OCI-LY1 (cell line): ENCODE measurements around the gene IFI44L.

ENCODE experiments used
- H2AFZ ChIP-seq: fragments of 200-600 bp; sonication (generic), shearing (Covaris generic); 2 replicates; pipeline ENCODE4 v1.6.0; 2014; ENCODE audit warnings: antibody characterized with exemption, mild to moderate bottlenecking, low read length
- H3F3A ChIP-seq: fragments of 200-600 bp; sonication (generic), shearing (Covaris generic); 2 replicates; pipeline ENCODE4 v1.6.0; 2014; ENCODE audit warnings: mild to moderate bottlenecking, antibody characterized with exemption, low read length, moderate library complexity; ENCODE audit not compliant: insufficient read depth
- H3K27ac ChIP-seq: fragments of 200-600 bp; sonication (generic); 2 replicates; pipeline ENCODE4 v1.5.1; 2014; ENCODE audit warnings: low read length, mixed run types, mild to moderate bottlenecking, low read depth; ENCODE audit not compliant: poor library complexity, severe bottlenecking
- H3K27me3 ChIP-seq: fragments of 200-600 bp; sonication (generic); 2 replicates; pipeline ENCODE4 v1.6.0; 2014; ENCODE audit warnings: antibody characterized with exemption, mild to moderate bottlenecking, low read length, moderate library complexity; ENCODE audit not compliant: insufficient read depth
- H3K36me3 ChIP-seq: fragments of 200-600 bp; sonication (generic); 2 replicates; pipeline ENCODE4 v1.6.1; 2014; ENCODE audit warnings: mild to moderate bottlenecking, antibody characterized with exemption, low read length, moderate library complexity, mixed read lengths; ENCODE audit not compliant: insufficient read depth
- H3K4me1 ChIP-seq: fragments of 200-600 bp; sonication (generic); 2 replicates; pipeline ENCODE4 v1.5.1; 2014; ENCODE audit warnings: mild to moderate bottlenecking, low read length, moderate library complexity; ENCODE audit not compliant: insufficient read depth, severe bottlenecking
- H3K4me2 ChIP-seq: fragments of 200-600 bp; sonication (generic), shearing (Covaris generic); 2 replicates; pipeline ENCODE4 v1.6.1; 2014; ENCODE audit warnings: low read length
- H3K4me3 ChIP-seq: fragments of 200-600 bp; sonication (generic); 2 replicates; pipeline ENCODE4 v1.5.1; 2014; ENCODE audit warnings: low read length, low read depth, mild to moderate bottlenecking, mixed read lengths; ENCODE audit not compliant: poor library complexity, severe bottlenecking
- H3K79me2 ChIP-seq: fragments of 200-600 bp; shearing (Covaris generic); 2 replicates; pipeline ENCODE4 v1.6.1; 2016; ENCODE audit warnings: mixed run types, low read length, mixed read lengths; ENCODE audit not compliant: insufficient read depth
- H3K9ac ChIP-seq: fragments of 200-600 bp; sonication (generic), shearing (Covaris generic); 2 replicates; pipeline ENCODE4 v1.6.1; 2014; ENCODE audit warnings: mild to moderate bottlenecking, low read length, mixed read lengths
- H3K9me2 ChIP-seq: fragments of 200-600 bp; sonication (generic), shearing (Covaris generic); 2 replicates; pipeline ENCODE4 v1.6.1; 2014; ENCODE audit warnings: low read depth, mild to moderate bottlenecking, low read length, mixed read lengths
- H3K9me3 ChIP-seq: fragments of 200-600 bp; shearing (Covaris generic); 2 replicates; pipeline ENCODE4 v1.6.1; 2014; ENCODE audit warnings: low read length, mixed read lengths
- H4K20me1 ChIP-seq: fragments of 200-600 bp; sonication (generic), shearing (Covaris generic); 2 replicates; pipeline ENCODE4 v1.6.0; 2016; ENCODE audit warnings: mild to moderate bottlenecking, low read length; ENCODE audit not compliant: insufficient read depth
- EZH2 ChIP-seq: fragments of 200-600 bp; sonication (generic), shearing (Covaris generic); IDR thresholded peaks from 2 replicates; pipeline ENCODE4 v1.8.0; 2017; ENCODE audit warnings: borderline replicate concordance, mixed run types, mild to moderate bottlenecking, antibody characterized with exemption, low read length, moderate library complexity, mixed read lengths
- TF ChIP-seq, protein P1 (sequence below): fragments of 200-600 bp; sonication (generic), shearing (Covaris generic); IDR thresholded peaks from 2 replicates; pipeline ENCODE4 v1.5.1; 2017; ENCODE audit warnings: mild to moderate bottlenecking, antibody characterized with exemption, low read length, moderate library complexity, mixed read lengths

The IFI44L gene

DNA sequence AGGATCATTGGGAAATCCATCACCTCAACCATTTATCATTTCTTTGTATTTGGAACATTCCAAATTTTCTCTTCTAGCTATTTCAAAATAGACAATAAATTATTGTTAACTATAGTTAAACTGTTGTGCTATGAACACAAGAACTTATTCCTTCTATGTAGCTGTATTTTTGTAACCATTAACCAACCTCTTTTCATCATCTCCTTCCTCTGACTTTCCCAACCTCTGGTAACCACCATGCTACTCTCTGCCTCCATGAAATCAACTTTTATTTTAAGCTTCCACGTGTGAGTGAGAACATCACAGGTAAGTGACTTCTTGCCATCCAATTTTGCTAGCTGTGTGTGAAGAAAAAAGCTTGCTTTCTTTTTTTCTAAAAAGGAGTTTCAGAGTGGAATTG, 418 bp downstream of the IFI44L start:
- TF ChIP-seq EZH2, result no peak
- TF ChIP-seq, protein P1, sequence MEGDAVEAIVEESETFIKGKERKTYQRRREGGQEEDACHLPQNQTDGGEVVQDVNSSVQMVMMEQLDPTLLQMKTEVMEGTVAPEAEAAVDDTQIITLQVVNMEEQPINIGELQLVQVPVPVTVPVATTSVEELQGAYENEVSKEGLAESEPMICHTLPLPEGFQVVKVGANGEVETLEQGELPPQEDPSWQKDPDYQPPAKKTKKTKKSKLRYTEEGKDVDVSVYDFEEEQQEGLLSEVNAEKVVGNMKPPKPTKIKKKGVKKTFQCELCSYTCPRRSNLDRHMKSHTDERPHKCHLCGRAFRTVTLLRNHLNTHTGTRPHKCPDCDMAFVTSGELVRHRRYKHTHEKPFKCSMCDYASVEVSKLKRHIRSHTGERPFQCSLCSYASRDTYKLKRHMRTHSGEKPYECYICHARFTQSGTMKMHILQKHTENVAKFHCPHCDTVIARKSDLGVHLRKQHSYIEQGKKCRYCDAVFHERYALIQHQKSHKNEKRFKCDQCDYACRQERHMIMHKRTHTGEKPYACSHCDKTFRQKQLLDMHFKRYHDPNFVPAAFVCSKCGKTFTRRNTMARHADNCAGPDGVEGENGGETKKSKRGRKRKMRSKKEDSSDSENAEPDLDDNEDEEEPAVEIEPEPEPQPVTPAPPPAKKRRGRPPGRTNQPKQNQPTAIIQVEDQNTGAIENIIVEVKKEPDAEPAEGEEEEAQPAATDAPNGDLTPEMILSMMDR, result no peak
- Histone ChIP-seq H3K27ac (no peak overlapping the region), H2AFZ (no peak overlapping the region), H3K4me1 (no peaks in the 10 kb centered on the region), H3K36me3 (no peaks in the 10 kb centered on the region), H3K9me3 (no peaks in the 10 kb centered on the region), H3K9ac (no peak overlapping the region), H3K9me2 (no peaks in the 10 kb centered on the region), H3K4me3 (no peak overlapping the region), H3F3A (no peaks in the 10 kb centered on the region), H3K27me3 (no peaks in the 10 kb centered on the region), H3K79me2 (no peaks in the 10 kb centered on the region), H4K20me1 (no peaks in the 10 kb centered on the region), H3K4me2 (no peak overlapping the region)

DNA sequence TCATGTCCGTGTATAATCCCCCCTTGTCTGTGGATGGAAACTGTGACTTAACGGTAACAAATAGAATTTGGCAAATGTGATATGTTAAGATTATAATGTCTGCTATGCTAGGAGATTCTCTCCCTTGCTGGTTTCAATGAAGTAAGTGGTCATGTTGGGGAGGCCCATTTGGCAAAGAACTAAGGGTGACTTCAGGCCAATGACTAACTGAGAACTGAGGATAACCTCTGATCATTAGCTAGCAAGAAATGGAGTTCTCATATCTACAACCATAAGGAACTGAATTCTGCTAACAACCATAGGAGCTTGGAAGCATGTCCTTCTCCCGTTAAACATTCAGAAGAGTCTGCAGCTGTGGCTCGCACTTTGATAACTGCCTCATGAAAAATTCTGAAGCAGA, 2.3 kb downstream of the IFI44L start:
- Histone ChIP-seq H3K4me2 (no peak overlapping the region), H4K20me1 (no peaks in the 10 kb centered on the region), H3K27ac (no peak overlapping the region), H3K36me3 (no peaks in the 10 kb centered on the region), H3K4me3 (no peak overlapping the region), H3K27me3 (no peaks in the 10 kb centered on the region), H3K9me3 (no peaks in the 10 kb centered on the region), H2AFZ (no peak overlapping the region), H3F3A (no peaks in the 10 kb centered on the region), H3K4me1 (no peaks in the 10 kb centered on the region), H3K9me2 (no peaks in the 10 kb centered on the region), H3K9ac (no peak overlapping the region), H3K79me2 (no peaks in the 10 kb centered on the region)
- TF ChIP-seq EZH2, result no peak
- TF ChIP-seq, protein P1, result no peak

DNA sequence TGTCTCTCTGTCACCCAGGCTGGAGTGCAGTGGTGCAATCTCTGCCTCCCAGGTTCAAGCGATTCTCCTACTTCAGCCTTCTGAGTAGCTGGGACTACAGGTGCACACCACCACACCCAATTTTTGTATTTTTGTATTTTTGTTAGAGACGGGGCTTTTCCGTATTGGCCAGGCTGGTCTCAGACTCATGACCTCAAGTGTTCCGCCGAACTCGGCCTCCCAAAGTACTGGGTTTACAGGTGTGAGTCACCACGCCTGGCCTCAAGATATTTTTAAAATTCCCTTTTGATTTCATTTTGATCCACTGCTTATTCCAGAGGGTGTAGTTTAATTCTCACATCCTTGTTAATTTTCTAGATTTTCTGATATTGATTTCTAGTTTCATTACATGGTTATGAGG, 3.8 kb downstream of the IFI44L start:
- Histone ChIP-seq H3F3A (no peaks in the 10 kb centered on the region), H3K9me3 (no peaks in the 10 kb centered on the region), H2AFZ (no peak overlapping the region), H3K27me3 (no peaks in the 10 kb centered on the region), H3K4me1 (no peaks in the 10 kb centered on the region), H3K27ac (no peak overlapping the region), H3K36me3 (no peaks in the 10 kb centered on the region), H4K20me1 (no peaks in the 10 kb centered on the region), H3K4me3 (no peak overlapping the region), H3K9me2 (no peaks in the 10 kb centered on the region), H3K9ac (no peak overlapping the region), H3K79me2 (no peaks in the 10 kb centered on the region), H3K4me2 (no peak overlapping the region)
- TF ChIP-seq, protein P1, result no peak
- TF ChIP-seq EZH2, result no peak
